K562 (cell line): ENCODE results near the gene IKBKE. TPM values are rescaled to one million over a fixed set of nuclear protein-coding genes. Genes with fewer than 3 reads are reported as not detected.

Experiments used
- ATAC-seq: fragments of 200-7000 bp; cut with Tn5 transposase; 3 replicates; pipeline ENCODE4 v1.9.1; 2020; ENCODE audit warnings: moderate library complexity
- BruUV-seq: library from RNA; stranded (reverse); fragments of 400-500 nt; replicated peaks from 2 replicates; lab custom pipeline; 2021; lab: Mats Ljungman, UMichigan
- CTCF ChIA-PET: fragments of 300-600 bp; formaldehyde crosslinking; extraction: SDS; loops from one replicate; lab custom pipeline; 2021; ENCODE audit warnings: low intra/inter-chr PET ratio; lab: Yijun Ruan, JAX
- POLR2A ChIA-PET: fragments of 300-600, 350-650 bp; sonication (Branson Sonifier 250); formaldehyde crosslinking; extraction: SDS; loops from one replicate; lab custom pipeline; 2021; ENCODE audit warnings: antibody characterized with exemption, inconsistent platforms; lab: Yijun Ruan, JAX
- DNase-seq, 4 experiments: peaks; one replicate each; pipeline versions ENCODE4 v3.0.0 to v3.0.0-alpha.2; 2011 to 2018; ENCODE audit warnings: low spot score in 3 of 4, mixed read lengths in 3 of 4; ENCODE audit errors: extremely low read depth in 1 of 4
- FAIRE-seq: peaks from 2 replicates; lab custom pipeline; 2011; peaks lifted over from hg19 to GRCh38; lab: Jason Lieb, UNC
- H2AFZ ChIP-seq: 2 replicates; pipeline ENCODE4 v1.6.0; 2011; ENCODE audit warnings: low read depth, low read length, control low read depth, inconsistent platforms
- H3K27ac ChIP-seq: fragments of 200-600 bp; 3 replicates; pipeline ENCODE4 v1.8.0; 2011; ENCODE audit warnings: low read depth, mild to moderate bottlenecking, control low read depth, inconsistent platforms, low read length, moderate library complexity, mixed read lengths; ENCODE audit errors: extremely low read depth
- H3K27me3 ChIP-seq, 2 experiments: fragments of 300-600 bp in 1 of 2; 2 replicates in 1 of 2; 3 replicates in 1 of 2; pipeline versions ENCODE4 v1.6.0 to v1.8.0; 2011; ENCODE audit warnings: inconsistent platforms in 2 of 2, low read length in 2 of 2, mild to moderate bottlenecking in 1 of 2, mixed read lengths in 1 of 2, moderate library complexity in 1 of 2; ENCODE audit not compliant: control insufficient read depth in 2 of 2, insufficient read depth in 2 of 2
- H3K36me3 ChIP-seq: fragments of 300-600 bp; 3 replicates; pipeline ENCODE4 v1.8.0; 2011; ENCODE audit warnings: mild to moderate bottlenecking, low read length, inconsistent platforms; ENCODE audit not compliant: control insufficient read depth, insufficient read depth
- H3K4me1 ChIP-seq, 2 experiments: fragments of 200-600 bp in 1 of 2; replicated peaks in 1 of 2; 2 replicates in 1 of 2; 3 replicates in 1 of 2; pipeline versions ENCODE4 v1.5.1 to v1.8.0; 2011; ENCODE audit warnings: inconsistent platforms in 2 of 2, low read length in 2 of 2, mild to moderate bottlenecking in 1 of 2, mixed read lengths in 1 of 2, moderate library complexity in 1 of 2; ENCODE audit not compliant: control insufficient read depth in 2 of 2, insufficient read depth in 2 of 2
- H3K4me2 ChIP-seq: 2 replicates; pipeline ENCODE4 v1.6.1; 2011; ENCODE audit warnings: low read length, control low read depth, inconsistent platforms, mixed read lengths; ENCODE audit not compliant: insufficient read depth
- H3K4me3 ChIP-seq: fragments of 200-600 bp; sonication (generic), shearing (Covaris generic); 2 replicates; pipeline ENCODE4 v1.5.1; 2016; ENCODE audit warnings: control low read depth, inconsistent platforms
- H3K79me2 ChIP-seq: fragments of 200-600 bp; 3 replicates; pipeline ENCODE4 v1.8.0; 2011; ENCODE audit warnings: low read length, inconsistent platforms; ENCODE audit not compliant: control insufficient read depth, insufficient read depth
- H3K9ac ChIP-seq, 2 experiments: 2 replicates each; pipeline versions ENCODE4 v1.6.0 to v1.6.1; 2011; ENCODE audit warnings: low read depth in 2 of 2, low read length in 2 of 2, control low read depth in 1 of 2, inconsistent platforms in 1 of 2, mild to moderate bottlenecking in 1 of 2, mixed read lengths in 1 of 2; ENCODE audit not compliant: insufficient read depth in 1 of 2
- H3K9me1 ChIP-seq: one replicate; pipeline ENCODE4 v1.6.0; 2011; ENCODE audit warnings: inconsistent platforms, mild to moderate bottlenecking, low read length, moderate library complexity; ENCODE audit not compliant: control insufficient read depth, insufficient read depth
- H3K9me3 ChIP-seq: replicated peaks from 2 replicates; pipeline ENCODE4 v1.5.1; 2011; ENCODE audit warnings: low read depth, low read length, inconsistent platforms; ENCODE audit not compliant: control insufficient read depth, insufficient read depth
- H4K20me1 ChIP-seq: replicated peaks from 2 replicates; pipeline ENCODE4 v1.6.1; 2011; ENCODE audit warnings: low read length, inconsistent platforms, mixed read lengths; ENCODE audit not compliant: control insufficient read depth, insufficient read depth
- BDP1 ChIP-seq: IDR thresholded peaks from 3 replicates; pipeline ENCODE4 v1.6.1; 2011; ENCODE audit not compliant: insufficient read length, insufficient read depth
- CBFB ChIP-seq: sonication (generic); formaldehyde crosslinking; IDR thresholded peaks from 2 replicates; pipeline ENCODE4 v1.4.0; 2020; ENCODE audit warnings: mild to moderate bottlenecking, missing genetic modification reagents
- CBX8 ChIP-seq: fragments of 200-600 bp; sonication (generic); IDR thresholded peaks from 2 replicates; pipeline ENCODE4 v1.6.1; 2012; ENCODE audit warnings: borderline replicate concordance, mixed run types, low read depth, mild to moderate bottlenecking, moderate library complexity, mixed read lengths, low read length, control low read depth, inconsistent platforms; ENCODE audit not compliant: poor library complexity, severe bottlenecking; ENCODE audit errors: extremely low read depth
- CHD1 ChIP-seq: fragments of 200-600 bp; sonication (generic); IDR thresholded peaks from one replicate; pipeline ENCODE4 v1.6.1; 2012; ENCODE audit warnings: mild to moderate bottlenecking, moderate library complexity, low read length, inconsistent platforms
- EHMT2 ChIP-seq: fragments of 450-650 bp; IDR thresholded peaks from 2 replicates; pipeline ENCODE4 v1.6.1; 2018; ENCODE audit warnings: antibody characterized with exemption
- EWSR1 ChIP-seq: fragments of 450-650 bp; IDR thresholded peaks from 2 replicates; pipeline ENCODE4 v1.6.1; 2018; ENCODE audit warnings: borderline replicate concordance, mild to moderate bottlenecking, low read depth, moderate library complexity; ENCODE audit not compliant: partially characterized antibody
- HLTF ChIP-seq: fragments of 450-650 bp; IDR thresholded peaks from 2 replicates; pipeline ENCODE4 v1.6.1; 2016
- HMGN3 ChIP-seq: IDR thresholded peaks from 2 replicates; pipeline ENCODE4 v1.6.1; 2011; ENCODE audit warnings: borderline replicate concordance, low read depth, mild to moderate bottlenecking, mixed read lengths, low read length; ENCODE audit not compliant: insufficient read length; ENCODE audit errors: extremely low read depth
- NFIX ChIP-seq: fragments of 250-450 bp; sonication (Bioruptor Pico); IDR thresholded peaks from 2 replicates; pipeline ENCODE4 v1.4.0; 2020; ENCODE audit warnings: low read depth, mild to moderate bottlenecking, moderate library complexity
- NFYB ChIP-seq: IDR thresholded peaks from 2 replicates; pipeline ENCODE4 v1.6.1; 2011; ENCODE audit warnings: mild to moderate bottlenecking, moderate library complexity; ENCODE audit not compliant: insufficient read length; ENCODE audit errors: extremely low read depth
- NR2C1 ChIP-seq, 2 experiments: fragments of 450-650 bp; IDR thresholded peaks; 2 replicates each; pipeline ENCODE4 v1.6.1; 2017; ENCODE audit warnings: mild to moderate bottlenecking in 2 of 2, antibody characterized with exemption in 1 of 2, inconsistent platforms in 1 of 2, missing compliant biosample characterization in 1 of 2, missing genetic modification characterization in 1 of 2
- PML ChIP-seq: IDR thresholded peaks from 2 replicates; pipeline ENCODE4 v1.6.1; 2012; ENCODE audit warnings: low read length, inconsistent platforms
- POLR3G ChIP-seq: IDR thresholded peaks from 2 replicates; pipeline ENCODE4 v1.6.1; 2011; ENCODE audit not compliant: insufficient read length, insufficient replicate concordance; ENCODE audit errors: extremely low read depth
- TAL1 ChIP-seq: fragments of 450-650 bp; IDR thresholded peaks from 2 replicates; pipeline ENCODE4 v1.6.1; 2016; ENCODE audit warnings: mild to moderate bottlenecking
- ZBTB1 ChIP-seq: sonication (generic); formaldehyde crosslinking; IDR thresholded peaks from 2 replicates; pipeline ENCODE4 v1.8.1; 2023; ENCODE audit warnings: missing genetic modification reagents, low read depth, mild to moderate bottlenecking, borderline replicate concordance
- ZNF143 ChIP-seq: sonication (generic); formaldehyde crosslinking; IDR thresholded peaks from 2 replicates; pipeline ENCODE4 v1.9.0; 2022; ENCODE audit warnings: mild to moderate bottlenecking, missing genetic modification reagents
- ZNF445 ChIP-seq: fragments of 250-450 bp; sonication (Bioruptor Pico); IDR thresholded peaks from 2 replicates; pipeline ENCODE4 v1.4.0; 2020; ENCODE audit warnings: low read depth, mild to moderate bottlenecking, moderate library complexity
- ZNF699 ChIP-seq: fragments of 250-450 bp; sonication (Bioruptor Pico); IDR thresholded peaks from 2 replicates; pipeline ENCODE4 v1.8.0; 2021; ENCODE audit warnings: mild to moderate bottlenecking, moderate library complexity; ENCODE audit not compliant: insufficient replicate concordance
- WGBS: fragments of 100-300 bp; shearing (Covaris generic); methylation state at CpG from one replicate; pipeline ENCODE4 v1.1.6; 2016; ENCODE audit warnings: low coverage, mixed read lengths; ENCODE audit not compliant: insufficient coverage; ENCODE audit errors: missing lambda C conversion rate; 5-methylcytosine and 5-hydroxymethylcytosine counted together
- in situ Hi-C: fragments of 300-500 bp; cut with MboI; formaldehyde crosslinking; loops from 4 replicates; pipeline ENCODE4 v1.15.0; 2018; ENCODE audit warnings: inconsistent platforms, mixed read lengths
- intact Hi-C: fragments of 100-400 bp; cut with micrococcal nuclease; formaldehyde crosslinking; loops from 2 replicates; pipeline ENCODE4 v1.14.2; 2022
- polyA plus RNA-seq, 8 experiments: library from polyadenylated mRNA; depleted of rRNA in 4 of 8; stranded (reverse) in 5 of 8; unstranded in 3 of 8; fragments of >200 nt; fragmentation: Nextera tagmentation in 2 of 8; fragmentation: Illumina TruSeq in 1 of 8; extraction: Ambion mirVana in 2 of 8; extraction: Trizol in 1 of 8; gene quantifications; 2 replicates each; pipeline versions ENCODE4 v1.2.1 to v1.2.3, GENCODE V29; 2011 to 2014; ENCODE audit warnings: inconsistent platforms in 1 of 8, missing spikeins in 1 of 8
- total RNA-seq, 7 experiments: library from RNA; depleted of rRNA in 6 of 7; stranded (reverse); fragments of >200 nt in 6 of 7; fragmentation: Illumina TruSeq in 2 of 7; extraction: Trizol in 2 of 7; gene quantifications; 2 replicates each; pipeline versions ENCODE4 v1.2.1 to v1.2.3, GENCODE V29; 2011 to 2021; ENCODE audit warnings: low replicate concordance in 1 of 7
- TF ChIP-seq, protein P1 (sequence below): fragments of 250-450 bp; sonication (Bioruptor Pico); IDR thresholded peaks from 2 replicates; pipeline ENCODE4 v1.5.1; 2021; ENCODE audit warnings: mild to moderate bottlenecking

The IKBKE gene
- total and polyA plus RNA-seq, 9 of the 15 experiments (the other 6 are each of a cell fraction or from before 2014, with no cell fraction given): 2.3 to 9.0 (median 4.8) TPM

DNA sequence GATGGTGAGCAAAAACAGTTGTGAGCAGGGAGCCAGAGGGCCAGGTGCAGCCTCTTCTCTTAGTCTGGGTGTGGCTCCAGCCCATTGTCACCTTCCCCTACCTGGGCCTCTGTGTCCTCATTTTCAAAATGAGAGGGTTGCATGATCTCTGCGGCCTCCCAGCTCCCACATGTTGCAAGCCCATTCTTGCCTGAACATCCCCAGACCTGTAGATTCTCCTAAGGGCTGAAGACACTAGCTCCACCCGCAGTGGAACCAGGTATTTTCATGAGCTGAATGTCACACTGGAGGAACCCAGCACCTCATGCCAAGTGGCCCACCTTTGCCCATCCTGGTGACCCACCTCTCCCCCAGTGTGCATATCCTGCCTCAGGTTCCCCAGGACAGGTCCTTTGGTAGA lies 12.3 kb downstream of the IKBKE start:
- no TSS peak for BruUV-seq
- peaks cover 7 to 8% of the 10 kb centered on the region in 2 experiments for H3K4me1 ChIP-seq
- no peak overlapping the region for H3K4me2 ChIP-seq
- ChIA-PET POLR2A (interaction anchor here (0.6 to 1.3 kb wide), 5 partner anchors 18 to 1344 kb away, joined by 3 read pairs; no protein-coding TSS in a partner anchor), CTCF (no interaction called here)
- no peak overlapping the region for H3K4me3 ChIP-seq
- H3K9me3 ChIP-seq: no peaks in the 10 kb centered on the region
- no peak for TF ChIP-seq EHMT2
- TF ChIP-seq POLR3G: no peak
- TF ChIP-seq NFIX (CRISPR knock-in tag): no peak
- no peak for TF ChIP-seq ZBTB1 (CRISPR knock-in tag)
- TF ChIP-seq HMGN3: no peak
- TF ChIP-seq HLTF: no peak
- no peak for TF ChIP-seq ZNF445
- TF ChIP-seq, protein P1, sequence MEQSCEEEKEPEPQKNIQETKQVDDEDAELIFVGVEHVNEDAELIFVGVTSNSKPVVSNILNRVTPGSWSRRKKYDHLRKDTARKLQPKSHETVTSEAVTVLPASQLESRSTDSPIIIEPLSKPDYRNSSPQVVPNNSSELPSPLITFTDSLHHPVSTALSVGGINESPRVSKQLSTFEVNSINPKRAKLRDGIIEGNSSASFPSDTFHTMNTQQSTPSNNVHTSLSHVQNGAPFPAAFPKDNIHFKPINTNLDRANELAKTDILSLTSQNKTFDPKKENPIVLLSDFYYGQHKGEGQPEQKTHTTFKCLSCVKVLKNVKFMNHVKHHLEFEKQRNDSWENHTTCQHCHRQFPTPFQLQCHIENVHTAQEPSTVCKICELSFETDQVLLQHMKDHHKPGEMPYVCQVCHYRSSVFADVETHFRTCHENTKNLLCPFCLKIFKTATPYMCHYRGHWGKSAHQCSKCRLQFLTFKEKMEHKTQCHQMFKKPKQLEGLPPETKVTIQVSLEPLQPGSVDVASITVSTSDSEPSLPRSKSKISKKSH: no peak
- TF ChIP-seq ZNF699: no peak
- TF ChIP-seq NFYB: no peak
- TF ChIP-seq PML: no peak
- no peak for TF ChIP-seq CBX8
- TF ChIP-seq BDP1: no peak
- TF ChIP-seq EWSR1: no peak
- no peak for TF ChIP-seq CBFB (CRISPR knock-in tag)
- TF ChIP-seq NR2C1 (IDR thresholded peaks at IDR 0.05): no peak
- no peak for TF ChIP-seq NR2C1 (tag; IDR thresholded peaks at IDR 0.05)
- no peak for TF ChIP-seq ZNF143 (CRISPR knock-in tag)
- TF ChIP-seq CHD1: no peak
- no peak for TF ChIP-seq TAL1
- in situ Hi-C loops (no loop called here), intact Hi-C loops (no loop called here)
- H3K9me1 ChIP-seq: no peaks in the 10 kb centered on the region
- no peak overlapping the region for H3K9ac ChIP-seq
- no peak overlapping the region for H3K27ac ChIP-seq
- ATAC-seq: no peak
- H4K20me1 ChIP-seq: 0 out of 2 replicates have a peak, but pooled peaks cover 5% of the 10 kb centered on the region
- no peak for DNase-seq
- no peak for FAIRE-seq
- WGBS: 41% methylated on average over 2 of the region's 2 CpGs
- H3K36me3 ChIP-seq: no peaks in the 10 kb centered on the region
- H3K27me3 ChIP-seq: peaks cover 3 to 14% of the 10 kb centered on the region in 2 experiments; a peak in 4 of 5 replicates
- no peaks in the 10 kb centered on the region for H3K79me2 ChIP-seq
- no peak overlapping the region for H2AFZ ChIP-seq
